ENCODE data around the gene GPX2.

GRCh38 chr14:64960762-64961276 is 18.3 kb upstream of the GPX2 start:
- TF ChIP-seq, protein P1, sequence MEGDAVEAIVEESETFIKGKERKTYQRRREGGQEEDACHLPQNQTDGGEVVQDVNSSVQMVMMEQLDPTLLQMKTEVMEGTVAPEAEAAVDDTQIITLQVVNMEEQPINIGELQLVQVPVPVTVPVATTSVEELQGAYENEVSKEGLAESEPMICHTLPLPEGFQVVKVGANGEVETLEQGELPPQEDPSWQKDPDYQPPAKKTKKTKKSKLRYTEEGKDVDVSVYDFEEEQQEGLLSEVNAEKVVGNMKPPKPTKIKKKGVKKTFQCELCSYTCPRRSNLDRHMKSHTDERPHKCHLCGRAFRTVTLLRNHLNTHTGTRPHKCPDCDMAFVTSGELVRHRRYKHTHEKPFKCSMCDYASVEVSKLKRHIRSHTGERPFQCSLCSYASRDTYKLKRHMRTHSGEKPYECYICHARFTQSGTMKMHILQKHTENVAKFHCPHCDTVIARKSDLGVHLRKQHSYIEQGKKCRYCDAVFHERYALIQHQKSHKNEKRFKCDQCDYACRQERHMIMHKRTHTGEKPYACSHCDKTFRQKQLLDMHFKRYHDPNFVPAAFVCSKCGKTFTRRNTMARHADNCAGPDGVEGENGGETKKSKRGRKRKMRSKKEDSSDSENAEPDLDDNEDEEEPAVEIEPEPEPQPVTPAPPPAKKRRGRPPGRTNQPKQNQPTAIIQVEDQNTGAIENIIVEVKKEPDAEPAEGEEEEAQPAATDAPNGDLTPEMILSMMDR (IDR thresholded peaks at IDR 0.05; ENCODE audit: extremely low read depth in 1 of 2, insufficient read depth in 1 of 2, low read depth in 1 of 2, low read length in 2 of 2), result no peak
- no peak for TF ChIP-seq POLR2AphosphoS5 (IDR thresholded peaks at IDR 0.05; ENCODE audit: insufficient read depth, low read depth, low read length)
- TF ChIP-seq, protein P2, sequence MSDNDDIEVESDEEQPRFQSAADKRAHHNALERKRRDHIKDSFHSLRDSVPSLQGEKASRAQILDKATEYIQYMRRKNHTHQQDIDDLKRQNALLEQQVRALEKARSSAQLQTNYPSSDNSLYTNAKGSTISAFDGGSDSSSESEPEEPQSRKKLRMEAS (IDR thresholded peaks at IDR 0.05; ENCODE audit: insufficient read depth, insufficient read length), result no peak
- TF ChIP-seq POLR2A (IDR thresholded peaks at IDR 0.05; ENCODE audit: low read depth, low read length), result no peak
- no peak for TF ChIP-seq JUN (IDR thresholded peaks at IDR 0.05; ENCODE audit: borderline replicate concordance, insufficient read depth, insufficient read length, low read depth)
